ENCODE measurements around the gene PARP8.
A peak's percentile ranks its signal among the peaks of the same experiment; 100 is the strongest.

The PARP8 gene

GRCh38 chr5:50856401-50857119 is 190.1 kb downstream of the PARP8 start:
- no peak for TF ChIP-seq CTCF (IDR thresholded peaks at IDR 0.05; ENCODE audit: extremely low read depth, insufficient read depth, missing control alignments)
- DNase-seq (ENCODE audit: low spot score), result peak; percentile 11
- in situ Hi-C loops (cut with MboI; ENCODE audit: low pct_unique_long_range_greater_than_20kb, low sequenced_read_pairs, unreplicated experiment), result no loop called here

GRCh38 chr5:50863534-50864170 is 197.2 kb downstream of the PARP8 start:
- DNase-seq (ENCODE audit: low spot score), result no peak
- TF ChIP-seq CTCF (IDR thresholded peaks at IDR 0.05; ENCODE audit: extremely low read depth, insufficient read depth, missing control alignments), result no peak
- in situ Hi-C loops (cut with MboI; ENCODE audit: low pct_unique_long_range_greater_than_20kb, low sequenced_read_pairs, unreplicated experiment), result no loop called here

- DNase-seq (ENCODE audit: low spot score), result no peak
- in situ Hi-C loops (cut with MboI; ENCODE audit: low pct_unique_long_range_greater_than_20kb, low sequenced_read_pairs, unreplicated experiment), result no loop called here
These were observed 198.0 kb downstream of the PARP8 start for GRCh38 chr5:50864466-50864865.

GRCh38 chr5:50866415-50866814 is 200.0 kb downstream of the PARP8 start:
- DNase-seq (ENCODE audit: low spot score), result no peak
- TF ChIP-seq CTCF (IDR thresholded peaks at IDR 0.05; ENCODE audit: extremely low read depth, insufficient read depth, missing control alignments), result no peak
- in situ Hi-C loops (cut with MboI; ENCODE audit: low pct_unique_long_range_greater_than_20kb, low sequenced_read_pairs, unreplicated experiment), result no loop called here

More at GRCh38 chr5:50864466-50864865, 198.0 kb downstream of the PARP8 start:
- no peak for TF ChIP-seq CTCF (IDR thresholded peaks at IDR 0.05; ENCODE audit: extremely low read depth, insufficient read depth, missing control alignments)

- DNase-seq (ENCODE audit: low spot score), result no peak
- TF ChIP-seq CTCF (IDR thresholded peaks at IDR 0.05; ENCODE audit: extremely low read depth, insufficient read depth, missing control alignments), result no peak
- in situ Hi-C loops (cut with MboI; ENCODE audit: low pct_unique_long_range_greater_than_20kb, low sequenced_read_pairs, unreplicated experiment), result no loop called here
These were observed 200.7 kb downstream of the PARP8 start for GRCh38 chr5:50867140-50867539.

GRCh38 chr5:50873595-50874277 is 207.3 kb downstream of the PARP8 start:
- in situ Hi-C loops (cut with MboI; ENCODE audit: low pct_unique_long_range_greater_than_20kb, low sequenced_read_pairs, unreplicated experiment), result no loop called here
- TF ChIP-seq CTCF (IDR thresholded peaks at IDR 0.05; ENCODE audit: extremely low read depth, insufficient read depth, missing control alignments), result no peak
- no peak for DNase-seq (ENCODE audit: low spot score)

All from GM13977 (cell line).